Dermis microvascular lymphatic vessel endothelial cell (primary cell): ENCODE data around the gene FSTL4. TPM values are rescaled to one million over a fixed set of nuclear protein-coding genes. Genes with fewer than 3 reads are reported as not detected.
"Not testable (repeated sequence)": the region's sequence is repeated elsewhere in the genome, so short reads cannot be mapped to it uniquely, and the experiment has no call there.

ENCODE experiments used
- DNase-seq, 2 donors: peaks; one replicate each; pipeline versions ENCODE4 v3.0.0 to v3.0.0-alpha.2; 2010; ENCODE audit warnings: low read depth in 2 of 2
- total RNA-seq: library from RNA; depleted of rRNA; stranded (reverse); fragments of >200 nt; gene quantifications from 2 replicates; pipeline ENCODE4 v1.2.1, GENCODE V29; 2014

FSTL4 gene
- total RNA-seq, 1 donor from 2014 or later: under 0.01 TPM

DNA sequence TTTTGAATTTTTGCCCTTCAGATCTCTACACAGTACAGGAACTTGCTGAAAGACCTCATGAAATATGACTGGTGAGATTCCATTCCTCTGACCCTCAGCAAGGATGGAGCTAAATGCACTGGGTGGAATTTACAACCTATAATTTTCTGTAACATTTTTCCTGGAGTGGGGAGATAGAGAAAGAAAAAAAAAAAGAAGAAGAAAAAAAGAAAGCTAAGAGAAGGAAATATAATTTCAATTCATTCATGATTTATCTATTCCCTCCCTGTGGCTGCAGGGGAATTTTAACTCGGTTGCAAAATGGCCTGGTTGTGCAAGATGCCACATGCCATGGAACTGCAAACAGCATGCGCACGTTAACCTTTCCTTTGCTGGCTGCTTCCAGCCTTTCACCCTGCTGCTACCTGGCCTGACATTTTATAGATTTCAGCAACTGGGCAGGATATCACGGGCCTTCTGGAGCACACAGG is 155.4 kb downstream of the FSTL4 start:
- no peak for DNase-seq

DNA sequence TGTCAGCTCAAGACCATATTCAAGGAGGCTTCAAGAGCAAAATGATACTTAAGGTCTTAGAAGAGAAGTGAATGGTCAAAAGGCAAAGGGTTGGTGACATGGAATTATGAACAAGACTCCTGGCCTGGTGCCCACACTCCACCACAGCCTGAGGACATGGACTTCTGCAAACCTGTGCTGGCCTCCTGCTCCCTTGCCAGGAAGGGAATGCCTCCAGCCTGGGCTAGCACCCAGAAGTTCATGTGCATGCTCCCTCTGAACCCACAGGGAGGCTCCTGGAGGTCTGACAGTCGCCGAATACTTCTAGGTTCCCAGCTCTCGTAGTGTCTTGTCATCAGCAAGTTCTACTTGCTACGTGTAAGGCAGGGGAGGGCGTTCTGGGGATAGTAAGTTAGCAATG is 156.7 kb downstream of the FSTL4 start:
- DNase-seq: no peak

DNA sequence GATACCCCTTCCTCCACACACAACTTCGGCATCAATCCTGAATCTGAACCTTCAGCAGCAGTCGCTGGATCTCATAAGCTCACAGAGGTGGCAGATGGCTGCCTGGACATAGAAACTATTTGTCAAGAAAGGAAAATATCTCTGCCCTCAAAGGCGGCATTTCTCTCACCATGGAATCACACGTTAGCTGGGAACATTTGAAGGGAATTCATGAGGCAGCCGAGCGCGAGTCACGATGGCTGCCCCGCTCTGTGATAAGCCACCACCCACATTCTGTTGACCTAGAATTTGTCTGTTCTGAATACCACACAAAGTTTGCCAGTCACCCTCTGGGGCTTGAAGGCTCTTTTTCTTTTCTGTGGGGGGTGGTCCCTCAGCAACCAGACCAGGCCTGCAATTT is 157.9 kb downstream of the FSTL4 start:
- DNase-seq: no peak

DNA sequence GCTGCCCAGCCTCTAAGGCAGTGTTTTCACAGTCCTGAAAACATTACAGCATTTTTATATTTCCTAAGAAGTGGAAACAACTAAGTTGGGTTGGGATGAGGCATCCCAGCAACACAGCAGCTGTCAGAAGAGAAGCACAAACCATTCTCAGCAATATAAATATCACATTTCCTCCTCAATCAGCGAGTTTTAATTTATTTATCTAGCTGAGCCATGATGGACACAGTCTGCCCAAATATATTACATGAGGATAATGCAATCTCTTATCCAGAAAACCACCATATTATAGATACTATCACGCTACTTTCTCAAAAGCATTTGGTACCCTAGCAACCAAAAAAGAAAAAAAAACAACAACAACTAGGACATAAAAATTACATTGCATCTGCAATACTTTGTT is 158.5 kb downstream of the FSTL4 start:
- DNase-seq: peak in 1 of 2 donors; percentile 11

DNA sequence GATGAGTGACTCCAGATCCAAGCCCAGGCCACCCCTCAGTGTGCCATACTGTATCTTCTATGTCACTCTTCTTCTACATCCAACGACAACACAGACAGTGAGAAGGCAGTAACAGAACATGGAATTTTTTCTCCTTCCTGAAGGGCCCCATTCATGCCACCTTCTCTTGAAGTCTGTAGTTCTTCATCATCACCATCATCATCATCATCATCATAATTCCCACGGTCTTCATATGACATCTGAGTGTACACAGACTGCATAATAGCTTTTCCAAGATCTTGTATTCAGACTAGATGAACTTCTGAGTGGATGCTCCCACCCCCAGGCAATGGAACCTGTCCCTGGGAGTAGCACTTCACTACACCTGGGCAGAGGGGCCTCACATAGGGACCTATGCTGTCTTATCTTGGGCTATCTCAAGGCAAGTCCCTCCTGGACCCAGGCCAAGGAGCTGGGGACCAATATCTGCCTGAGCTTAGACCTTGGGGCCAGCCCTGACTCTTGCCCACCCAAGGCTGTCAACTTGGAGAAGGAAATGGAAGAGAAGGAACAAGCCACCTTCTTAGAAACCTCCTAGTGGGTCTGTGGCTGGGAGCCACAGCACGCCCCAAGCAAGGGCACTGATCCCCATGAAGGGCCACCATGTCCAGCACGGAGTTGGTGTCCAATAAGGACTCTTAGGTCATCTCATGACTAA is 159.1 kb downstream of the FSTL4 start:
- DNase-seq: no peak

DNA sequence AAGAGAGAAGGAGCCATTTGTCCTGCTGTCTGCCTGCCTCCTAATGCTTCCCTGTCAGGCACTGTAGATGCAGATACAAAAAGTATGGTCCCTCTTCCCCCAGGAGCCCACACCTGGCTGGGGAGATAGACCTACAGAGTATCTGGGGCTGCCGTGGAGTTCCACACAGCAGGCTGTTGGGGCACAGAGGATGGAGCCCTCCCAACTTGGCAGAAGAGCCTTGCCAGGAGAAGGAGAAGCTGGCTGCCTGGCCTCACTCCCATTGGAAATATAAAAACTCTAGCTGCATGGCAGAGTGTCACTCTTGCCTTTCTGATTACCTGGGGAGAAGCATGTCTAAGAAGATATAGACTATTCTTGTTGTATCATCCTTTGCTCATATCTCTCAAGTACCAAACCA is 160.4 kb downstream of the FSTL4 start:
- DNase-seq: no peak

DNA sequence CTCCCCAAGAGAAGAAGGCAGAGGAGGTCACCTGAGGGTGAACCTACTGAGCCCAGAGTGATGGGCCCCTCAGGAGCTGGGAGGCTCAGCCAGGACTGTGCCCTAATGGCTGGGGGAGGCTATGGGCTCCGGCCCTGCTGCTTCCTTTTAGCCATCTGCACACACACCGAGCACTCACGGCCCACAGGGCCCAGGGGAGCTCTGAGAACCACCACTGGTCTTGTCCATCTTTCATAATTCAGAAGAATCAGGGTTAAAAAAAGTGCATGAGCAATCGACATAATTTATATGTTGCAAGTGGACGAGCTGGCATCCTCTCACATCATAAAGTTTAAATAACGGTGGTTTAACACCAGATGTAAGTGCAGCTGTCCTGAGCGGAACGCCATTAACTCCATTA is 162.1 kb downstream of the FSTL4 start:
- DNase-seq: no peak

DNA sequence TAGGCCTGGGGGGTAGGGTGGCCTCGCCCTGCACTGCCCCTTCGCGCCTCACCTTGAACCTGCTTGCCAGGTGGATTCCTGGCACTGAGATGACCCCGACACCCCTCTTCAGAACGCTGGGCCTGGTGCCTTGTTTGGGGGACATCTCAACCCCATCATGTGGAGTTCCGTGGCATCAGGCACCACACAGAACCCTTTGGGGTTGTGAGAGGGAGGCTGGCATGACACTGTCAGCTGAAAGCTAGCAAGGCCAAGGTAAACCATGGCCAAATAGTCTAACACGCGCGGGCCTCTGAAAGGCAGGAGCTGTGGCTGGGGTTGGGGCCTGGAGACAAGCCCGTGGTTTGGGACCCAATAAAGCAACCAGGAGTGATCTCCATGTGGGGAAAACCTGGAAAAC is 163.2 kb downstream of the FSTL4 start:
- no peak for DNase-seq

DNA sequence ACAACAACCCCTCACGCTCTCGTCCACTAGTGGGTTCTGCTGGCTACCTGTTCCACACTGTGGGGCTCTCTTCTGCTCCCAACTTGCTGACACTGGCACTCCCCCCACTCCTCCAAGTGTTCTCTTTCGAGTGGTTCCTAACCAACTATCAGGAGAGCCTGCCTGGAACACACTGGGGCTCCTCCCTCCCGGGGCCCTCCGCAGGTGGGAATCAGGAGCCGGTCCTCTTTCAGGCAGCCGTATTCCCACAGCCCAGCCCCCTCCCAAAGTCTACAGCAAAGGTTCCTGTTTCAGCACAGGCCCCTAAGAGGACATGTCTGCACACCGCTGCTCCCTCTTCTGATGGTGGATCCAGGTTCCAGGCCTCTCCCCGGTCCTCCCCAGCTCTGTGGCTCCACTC is 165.9 kb downstream of the FSTL4 start:
- no peak for DNase-seq

DNA sequence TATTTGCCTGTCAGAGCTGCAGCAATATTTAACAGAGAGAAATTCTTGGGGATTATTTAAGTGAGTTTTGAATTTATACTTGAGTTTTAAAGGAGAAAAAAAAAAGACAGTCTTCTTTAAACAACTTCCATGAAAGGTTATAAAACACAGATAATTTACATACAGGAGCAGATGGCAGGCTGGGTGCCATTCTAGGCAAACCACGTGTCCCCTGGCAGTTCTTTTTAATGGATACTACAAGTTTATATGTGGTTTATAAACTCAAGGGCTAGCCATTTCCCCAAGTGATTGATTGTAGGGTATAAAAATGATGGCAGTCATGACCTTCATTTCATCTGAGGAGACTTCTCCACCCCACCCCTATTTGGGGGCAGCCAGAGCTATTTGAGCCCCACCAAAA is 166.6 kb downstream of the FSTL4 start:
- DNase-seq: no peak

DNA sequence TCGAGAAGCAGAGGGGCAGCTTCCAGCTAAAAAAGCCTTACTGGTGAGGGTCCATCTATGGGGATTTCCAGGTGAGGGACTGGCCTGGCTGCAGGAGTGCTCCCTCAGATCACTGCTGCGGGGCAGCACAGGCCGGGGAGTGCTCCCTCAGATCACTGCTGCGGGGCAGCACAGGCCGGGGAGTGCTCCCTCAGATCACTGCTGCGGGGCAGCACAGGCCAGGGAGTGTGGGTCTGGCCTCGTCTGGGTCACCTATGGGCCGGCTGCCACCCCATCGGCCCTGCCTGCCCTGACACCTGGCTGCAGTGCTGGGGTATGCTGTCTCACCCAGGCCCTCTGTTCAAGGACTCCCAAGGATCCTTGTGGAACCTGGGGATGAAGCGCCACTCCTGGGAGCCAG is 167.1 kb downstream of the FSTL4 start:
- not testable (repeated sequence) for DNase-seq

DNA sequence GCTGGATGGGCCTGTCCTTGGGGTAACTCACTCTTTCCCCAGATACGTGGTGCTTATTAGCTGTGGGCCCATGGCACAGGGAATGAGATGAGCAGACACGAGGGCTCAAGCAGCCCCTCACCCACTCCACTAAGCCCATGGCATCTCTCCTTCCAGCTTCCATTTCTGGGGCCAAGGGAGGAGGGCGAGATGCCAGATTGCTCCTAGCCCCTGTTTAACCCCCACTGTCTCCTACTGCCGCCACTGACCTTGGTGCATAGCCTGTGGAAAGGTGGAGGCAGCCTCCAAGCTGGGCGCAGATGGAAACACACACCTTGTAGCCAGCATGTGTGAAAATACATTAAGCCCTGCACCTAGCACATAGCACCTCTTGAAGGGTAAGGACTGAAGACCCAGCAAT is 167.6 kb downstream of the FSTL4 start:
- DNase-seq: no peak

DNA sequence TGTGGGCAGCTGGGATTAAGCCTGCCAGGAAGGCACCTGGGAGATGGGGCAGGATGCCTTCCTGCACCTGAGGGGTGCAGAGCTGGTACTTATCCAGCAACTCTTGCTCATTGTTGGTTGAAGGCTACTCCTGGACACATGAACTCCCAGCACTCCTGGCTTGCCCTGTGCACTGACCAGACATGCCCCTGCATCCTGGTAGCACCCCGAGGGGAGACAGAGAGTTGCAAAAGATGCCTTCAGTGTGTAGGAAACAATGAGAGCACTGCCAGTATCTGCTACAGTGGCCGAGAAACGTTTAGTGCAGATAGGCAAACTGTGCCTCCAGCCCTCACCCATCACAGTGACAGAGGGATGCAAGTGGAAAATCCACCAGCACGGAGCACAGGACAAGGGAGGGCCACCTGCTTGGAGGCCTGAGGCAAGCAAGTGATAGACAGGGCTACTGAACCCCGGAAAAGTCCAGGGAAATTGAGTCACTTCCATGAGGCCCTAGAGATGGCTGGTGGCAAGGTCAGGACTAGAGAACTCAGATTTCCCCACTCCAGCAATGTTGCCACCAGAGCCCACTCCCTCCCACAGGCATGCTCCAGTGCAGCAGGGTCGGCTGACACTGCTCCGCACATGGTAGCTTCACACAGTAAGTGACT is 171.1 kb downstream of the FSTL4 start:
- DNase-seq: no peak

DNA sequence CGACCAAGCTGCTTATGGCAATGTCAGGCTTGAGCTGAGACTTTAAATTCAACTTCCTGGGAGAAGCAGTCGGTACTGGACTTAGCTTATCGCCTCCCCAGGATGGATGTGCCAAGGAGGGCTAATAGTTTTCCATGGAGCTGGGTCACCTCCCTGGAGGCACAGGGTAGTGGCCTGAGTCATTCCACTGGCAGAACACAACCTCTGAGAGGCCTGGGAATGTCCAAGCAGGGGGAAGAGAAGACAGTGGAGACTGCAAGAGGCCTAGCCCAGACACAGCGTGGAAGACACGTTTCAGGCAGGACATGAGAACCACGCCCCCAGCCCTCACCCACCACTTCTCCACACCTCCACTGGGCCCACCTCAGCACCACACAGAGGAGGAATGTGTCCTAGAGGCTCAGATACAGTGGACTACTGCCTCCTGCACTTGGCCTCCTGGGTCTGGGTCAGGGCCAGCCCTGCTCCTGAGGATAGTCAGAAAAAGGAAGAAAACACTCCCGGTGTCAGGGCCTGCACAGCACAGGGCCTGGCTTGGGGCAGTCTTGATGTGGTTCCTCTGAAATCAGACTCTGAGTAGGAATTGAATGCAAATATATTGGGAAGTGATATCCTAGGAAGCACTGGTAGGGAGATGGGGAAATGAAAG is 171.8 kb downstream of the FSTL4 start:
- DNase-seq: no peak

DNA sequence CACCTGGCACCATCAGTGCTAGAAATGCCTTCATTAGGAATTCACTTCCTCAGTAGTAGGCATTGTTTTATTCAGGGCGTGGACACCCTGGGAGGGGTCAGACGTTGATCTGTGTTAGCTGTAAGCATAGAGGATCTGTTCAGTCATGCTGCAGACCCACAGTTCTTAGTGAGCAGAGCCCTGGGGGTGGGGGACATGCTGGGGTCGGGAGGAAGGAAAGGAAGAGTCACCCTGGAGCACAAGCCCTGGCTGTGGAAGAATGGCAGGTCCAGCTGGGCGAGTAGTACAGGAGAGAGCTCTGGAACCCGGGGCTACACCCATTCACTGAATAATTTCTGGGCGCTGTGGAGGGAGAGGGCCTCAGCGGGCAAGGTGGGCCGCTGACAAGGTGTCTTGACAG is 172.5 kb downstream of the FSTL4 start:
- no peak for DNase-seq

DNA sequence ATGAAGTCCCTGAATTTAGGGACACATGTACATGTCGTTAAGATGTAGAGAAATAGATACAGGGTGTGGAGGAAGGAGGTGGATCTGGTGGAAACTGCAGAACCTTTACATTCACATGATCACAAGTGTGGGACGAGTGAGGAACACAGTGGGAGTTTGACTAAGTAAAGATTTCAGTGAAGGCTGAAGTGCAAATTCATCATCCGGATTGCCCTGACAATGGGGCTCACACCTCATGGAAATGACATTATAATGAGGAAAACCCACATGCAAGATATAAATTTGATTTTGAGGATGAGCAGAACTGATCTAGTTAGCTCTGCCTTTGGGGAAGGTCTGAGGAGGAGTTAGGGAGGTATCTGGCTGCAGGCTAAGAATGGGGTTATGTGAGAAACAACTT is 173.9 kb downstream of the FSTL4 start:
- no peak for DNase-seq

DNA sequence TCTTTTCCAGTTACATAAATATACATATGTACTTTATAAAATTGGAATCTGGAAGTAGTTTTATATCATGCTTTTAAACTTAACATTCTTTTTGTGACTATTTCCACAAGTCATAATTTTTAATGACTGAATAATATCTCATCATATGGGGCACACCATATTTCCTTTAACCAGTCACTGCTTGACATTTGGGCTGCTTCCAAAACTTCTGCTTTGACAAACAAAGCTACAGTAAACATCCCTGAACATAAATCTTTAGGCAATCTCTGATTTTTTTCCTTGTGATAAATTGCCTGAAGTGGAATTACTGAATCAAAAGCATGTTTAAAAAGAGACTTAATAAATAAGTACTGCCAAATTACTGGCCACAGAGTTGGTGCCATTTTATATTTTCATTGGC is 178.0 kb downstream of the FSTL4 start:
- no peak for DNase-seq

DNA sequence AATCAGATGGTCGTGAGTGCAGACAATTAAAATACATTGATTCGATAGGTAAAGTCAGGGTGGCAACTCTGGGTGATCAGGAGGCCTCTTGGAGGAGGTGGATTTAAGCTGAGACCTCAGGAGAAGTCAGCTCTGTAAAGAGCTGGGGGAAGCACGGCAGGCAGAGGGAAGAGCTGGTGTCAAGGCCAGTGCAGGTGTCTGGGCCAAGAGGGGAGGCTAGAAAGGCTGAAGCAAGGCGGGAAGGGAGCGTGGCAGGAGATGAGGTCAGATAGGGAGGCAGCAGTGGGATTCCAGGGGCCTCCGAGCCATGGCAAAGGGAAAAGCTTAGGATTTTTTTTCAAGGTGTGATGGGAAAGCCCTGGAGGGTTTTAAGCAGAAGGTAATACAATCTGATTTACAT is 178.7 kb downstream of the FSTL4 start:
- no peak for DNase-seq

DNA sequence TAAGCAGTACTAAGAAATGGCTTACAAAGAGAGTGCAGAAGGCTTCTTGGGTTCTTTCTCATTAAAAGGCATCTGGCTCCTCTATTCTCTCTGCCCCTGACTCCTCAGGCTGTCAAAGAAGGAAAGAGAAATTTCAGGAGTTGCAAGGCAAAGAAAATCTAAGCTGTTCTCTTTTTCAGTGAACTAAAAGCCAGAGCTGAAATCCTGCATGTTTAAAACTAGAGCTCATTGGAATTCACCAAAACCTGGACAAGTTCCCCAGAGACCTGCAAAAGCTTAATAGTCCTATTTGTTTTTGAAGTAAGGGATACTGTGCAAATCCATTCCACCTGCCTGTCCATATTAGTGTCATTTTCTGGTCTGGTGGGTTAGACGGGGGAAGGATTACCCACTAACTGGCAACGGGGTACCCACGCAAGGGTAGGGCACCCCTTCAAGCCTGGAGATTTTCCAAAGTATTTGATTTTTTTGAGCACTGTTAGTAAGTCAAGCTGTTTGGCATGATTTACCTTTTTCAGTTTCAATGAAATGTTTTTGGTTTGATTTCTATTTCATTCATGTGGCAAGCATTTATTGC is 179.3 kb downstream of the FSTL4 start:
- DNase-seq: no peak

DNA sequence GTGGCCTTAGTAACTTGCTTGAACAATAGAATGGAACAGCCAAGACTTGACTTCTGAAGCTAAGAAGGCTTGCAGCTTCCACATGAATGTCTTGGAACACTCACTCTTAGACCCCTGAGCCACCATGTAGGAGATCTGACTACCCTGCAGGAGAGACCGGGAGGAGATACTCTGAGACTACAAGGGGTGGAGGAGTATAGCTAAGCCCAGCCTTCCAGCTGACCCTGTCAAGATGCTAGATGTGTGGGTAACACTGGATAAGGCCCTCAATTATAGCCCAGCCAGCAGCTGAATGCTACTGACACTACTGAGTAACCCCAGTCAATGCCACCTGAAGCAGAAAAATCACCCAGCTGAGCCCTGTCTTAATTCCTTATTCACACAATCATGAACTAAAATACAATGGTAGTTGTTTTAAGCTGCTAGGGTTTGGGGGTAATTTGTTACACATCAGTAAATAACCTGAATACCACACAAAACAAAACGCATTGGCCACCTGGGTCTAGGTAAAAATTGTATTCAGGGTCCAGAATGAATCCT is 180.9 kb downstream of the FSTL4 start:
- DNase-seq: no peak

DNA sequence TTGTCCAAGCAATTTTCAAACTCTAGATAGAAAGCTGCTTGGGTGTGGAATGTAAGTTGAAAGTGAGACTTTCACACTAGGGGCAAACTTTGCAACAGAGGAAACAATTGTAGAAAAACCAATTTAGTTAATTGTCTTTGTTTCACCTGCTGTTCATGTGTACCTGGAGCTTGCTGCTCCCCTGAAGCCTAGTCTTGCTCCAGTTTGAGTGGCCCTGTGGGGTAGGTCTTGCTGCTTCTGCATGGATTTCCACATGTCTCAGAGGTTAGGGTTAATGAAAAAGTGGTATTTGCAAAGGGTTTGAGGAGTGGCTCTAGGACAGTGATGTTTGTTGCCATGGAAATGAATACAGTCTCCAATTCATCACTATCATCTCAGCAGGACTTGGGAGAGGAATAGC is 182.2 kb downstream of the FSTL4 start:
- no peak for DNase-seq

DNA sequence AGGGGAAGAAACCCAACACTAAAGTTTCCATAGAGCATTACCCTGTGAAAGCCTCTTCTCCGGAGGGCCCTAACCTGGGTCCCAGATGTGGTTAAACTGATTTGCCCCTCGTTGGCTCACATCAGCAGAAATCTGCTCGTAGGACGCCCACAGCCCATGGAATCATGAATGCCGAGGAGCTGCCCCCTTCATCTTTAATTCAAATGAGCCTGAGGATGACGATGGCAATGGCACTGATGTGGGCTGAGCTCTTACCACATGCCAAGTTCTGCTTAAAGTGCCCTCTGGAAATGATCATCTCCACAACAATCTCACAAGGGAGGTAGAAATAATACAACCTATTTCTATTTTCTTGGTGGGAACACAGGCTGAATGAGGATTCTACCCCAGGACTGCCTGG is 183.3 kb downstream of the FSTL4 start:
- no peak for DNase-seq
